ENCODE results near the gene DLX1. TPM values are rescaled to one million over a fixed set of nuclear protein-coding genes. Genes with fewer than 3 reads are reported as not detected.
A peak's percentile ranks its signal among the peaks of the same experiment; 100 is the strongest.
"Not testable (repeated sequence)": the region's sequence is repeated elsewhere in the genome, so short reads cannot be mapped to it uniquely, and the experiment has no call there.

The DLX1 gene
- total RNA-seq, 1 experiment from 2014 or later: 2.0 TPM

GRCh38 chr2:172113617-172114016 lies 28.3 kb downstream of the DLX1 start:
- H3K9me3 ChIP-seq (ENCODE audit: control insufficient read depth in 1 of 2, insufficient read depth in 1 of 2, low read depth in 1 of 2, low read length in 2 of 2): no peaks in the 10 kb centered on the region
- BruUV-seq (replicated peaks): no TSS peak
- H3K4me3 ChIP-seq (replicated peaks in 1 of 2; ENCODE audit: low read depth in 1 of 2, low read length in 2 of 2): no peak overlapping the region
- peaks cover 2% of the 10 kb centered on the region in 2 experiments; a peak in 3 of 4 replicates for H3K4me1 ChIP-seq (ENCODE audit: control insufficient read depth in 1 of 2, insufficient read depth in 2 of 2, low read length in 2 of 2)
- no peaks in the 10 kb centered on the region for H3K9me2 ChIP-seq (ENCODE audit: insufficient read depth)
- RAD21 ChIA-PET (ENCODE audit: low non-redundant PET in 1 of 2, low total read pairs in 2 of 2, uncharacterized antibody in 2 of 2, unreplicated experiment in 2 of 2): interaction anchor here (0.6 to 1.2 kb wide), 5 partner anchors 13 to 540 kb away, joined by 3 to 5 read pairs (median 3); partner anchors contain the start of gene DYNC1I2 (in 1 of the 2)
- intact Hi-C loops (cut with micrococcal nuclease): loop anchor here (2.0 kb wide), 1 partner anchor 539 kb away; no protein-coding TSS in a partner anchor
- H3K27ac ChIP-seq (ENCODE audit: low read depth, low read length): no peak overlapping the region
- POLR2A ChIA-PET: no interaction called here
- no peaks in the 10 kb centered on the region for H3K79me2 ChIP-seq (ENCODE audit: insufficient read depth, low read length)
- CTCF ChIA-PET: interaction anchor here (0.6 to 2.5 kb wide), 16 partner anchors 11 to 1185 kb away, joined by 3 to 33 read pairs (median 5); partner anchors contain the start of gene DLX2
- H3K9ac ChIP-seq (ENCODE audit: low read length): no peak overlapping the region
- DNase-seq (ENCODE audit: low read depth, low spot score) (no peak), ATAC-seq (peak; percentile 83)
- H4K20me1 ChIP-seq (ENCODE audit: insufficient read depth): no peaks in the 10 kb centered on the region
- H2AFZ ChIP-seq (ENCODE audit: low read depth, low read length, poor library complexity, severe bottlenecking): no peak overlapping the region
- peak; percentile 44 to 67 (median 57); a peak in 5 of 6 replicates for TF ChIP-seq CTCF (IDR thresholded peaks at IDR 0.05 in 2 of 3, conservative IDR thresholded peaks at IDR 0.05 in 1 of 3; ENCODE audit: borderline replicate concordance in 1 of 3, insufficient read depth in 1 of 3, low read depth in 2 of 3, low read length in 2 of 3)
- TF ChIP-seq RAD21 (IDR thresholded peaks at IDR 0.05; ENCODE audit: low read depth): peak; percentile 83
- TF ChIP-seq JUND (IDR thresholded peaks at IDR 0.05): no peak
- no peaks in the 10 kb centered on the region for H3K27me3 ChIP-seq (ENCODE audit: insufficient read depth, low read length)
- H3K36me3 ChIP-seq (ENCODE audit: control insufficient read depth in 1 of 2, insufficient read depth in 2 of 2, low read length in 2 of 2): no peaks in the 10 kb centered on the region
- no peak overlapping the region for H3K4me2 ChIP-seq (ENCODE audit: low read length)

DNA sequence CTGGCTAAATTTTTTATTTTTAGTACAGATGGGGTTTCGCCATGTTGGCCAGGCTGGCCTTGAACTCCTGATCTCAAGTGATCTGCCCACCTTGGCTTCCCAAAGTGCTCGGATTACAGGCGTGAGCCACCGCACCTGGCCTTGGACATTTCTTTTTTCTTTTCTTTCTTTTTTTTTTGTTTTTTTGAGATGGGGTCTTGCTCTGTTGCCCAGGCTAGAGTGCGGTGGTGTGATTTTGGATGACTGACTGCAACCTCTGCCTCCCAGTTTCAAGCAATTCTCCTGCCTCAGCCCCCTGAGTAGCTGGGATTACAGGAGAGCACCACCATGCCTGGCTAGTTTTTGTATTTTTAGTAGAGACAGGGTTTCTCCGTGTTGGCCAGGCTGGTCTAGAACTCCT lies 28.9 kb downstream of the DLX1 start:
- H3K27ac ChIP-seq (ENCODE audit: low read depth, low read length); POLR2A ChIA-PET; H3K9me2 ChIP-seq (ENCODE audit: insufficient read depth); DNase-seq (ENCODE audit: low read depth, low spot score); H3K27me3 ChIP-seq (ENCODE audit: insufficient read depth, low read length); H3K79me2 ChIP-seq (ENCODE audit: insufficient read depth, low read length); H3K4me2 ChIP-seq (ENCODE audit: low read length); H4K20me1 ChIP-seq (ENCODE audit: insufficient read depth); intact Hi-C loops (cut with micrococcal nuclease); H3K36me3 ChIP-seq (ENCODE audit: control insufficient read depth in 1 of 2, insufficient read depth in 2 of 2, low read length in 2 of 2); BruUV-seq (replicated peaks); H2AFZ ChIP-seq (ENCODE audit: low read depth, low read length, poor library complexity, severe bottlenecking); H3K4me3 ChIP-seq (replicated peaks in 1 of 2; ENCODE audit: low read depth in 1 of 2, low read length in 2 of 2); H3K4me1 ChIP-seq (ENCODE audit: control insufficient read depth in 1 of 2, insufficient read depth in 2 of 2, low read length in 2 of 2); H3K9me3 ChIP-seq (ENCODE audit: control insufficient read depth in 1 of 2, insufficient read depth in 1 of 2, low read depth in 1 of 2, low read length in 2 of 2); ATAC-seq; H3K9ac ChIP-seq (ENCODE audit: low read length): not testable (repeated sequence)
- ChIA-PET CTCF (interaction anchor here (0.6 to 2.5 kb wide), 15 partner anchors 11 to 1186 kb away, joined by 3 to 33 read pairs (median 5); partner anchors contain the start of gene DLX2), RAD21 (ENCODE audit: low non-redundant PET in 1 of 2, low total read pairs in 2 of 2, uncharacterized antibody in 2 of 2, unreplicated experiment in 2 of 2) (interaction anchor here (0.6 to 1.2 kb wide), 5 partner anchors 12 to 541 kb away, joined by 3 to 5 read pairs (median 3); partner anchors contain the start of gene DYNC1I2 (in 1 of the 2))
